CD4-positive, alpha-beta T cell (primary cell): ENCODE measurements around the gene UBE3C. TPM values are rescaled to one million over a fixed set of nuclear protein-coding genes. Genes with fewer than 3 reads are reported as not detected.
"Not testable (repeated sequence)": the region's sequence is repeated elsewhere in the genome, so short reads cannot be mapped to it uniquely, and the experiment has no call there.

Experiments
- ATAC-seq: fragments of 200-7000 bp; cut with Tn5 transposase; one replicate; pipeline ENCODE4 v1.10.0; 2022; ENCODE audit warnings: mild to moderate bottlenecking; ENCODE audit not compliant: poor library complexity
- CTCF ChIA-PET: fragments of 350-600 bp; sonication (Branson Sonifier 250); formaldehyde crosslinking; loops from one replicate; lab custom pipeline; 2021; ENCODE audit warnings: antibody characterized with exemption, inconsistent platforms; lab: Charles Lee
- POLR2A ChIA-PET: fragments of 350-600 bp; sonication (Branson Sonifier 250); formaldehyde crosslinking; loops from one replicate; lab custom pipeline; 2021; ENCODE audit warnings: antibody characterized with exemption, inconsistent platforms; lab: Charles Lee
- DNase-seq, 14 experiments: peaks; one replicate each; pipeline ENCODE4 v3.0.0-alpha.2; 2013 to 2020; ENCODE audit warnings: mixed read lengths in 2 of 14
- H3K27ac ChIP-seq, 2 donors: one replicate each; pipeline versions ENCODE4 v1.5.1 to v1.7.0; 2013; ENCODE audit warnings: low read length in 2 of 2, low read depth in 1 of 2, mild to moderate bottlenecking in 1 of 2
- H3K27me3 ChIP-seq, 2 experiments: 1 replicate in 1 of 2; 2 replicates in 1 of 2; pipeline versions ENCODE4 v1.6.1 to v1.7.0; 2013; ENCODE audit warnings: low read length in 2 of 2, control low read depth in 1 of 2, mild to moderate bottlenecking in 1 of 2, moderate library complexity in 1 of 2; ENCODE audit not compliant: insufficient read depth in 2 of 2, control insufficient read depth in 1 of 2
- H3K36me3 ChIP-seq: one replicate; pipeline ENCODE4 v1.6.1; 2013; ENCODE audit warnings: low read length, control low read depth; ENCODE audit not compliant: insufficient read depth
- H3K4me1 ChIP-seq: one replicate; pipeline ENCODE4 v1.6.1; 2013; ENCODE audit warnings: low read length, control low read depth; ENCODE audit not compliant: insufficient read depth
- H3K4me3 ChIP-seq: one replicate; pipeline ENCODE4 v1.5.1; 2013; ENCODE audit warnings: mild to moderate bottlenecking, low read length, moderate library complexity
- H3K9me3 ChIP-seq, 2 experiments: 1 replicate in 1 of 2; 2 replicates in 1 of 2; pipeline versions ENCODE4 v1.6.1 to v1.7.0; 2013; ENCODE audit warnings: low read length in 2 of 2, mild to moderate bottlenecking in 2 of 2, control low read depth in 1 of 2, moderate library complexity in 1 of 2; ENCODE audit not compliant: control insufficient read depth in 1 of 2, insufficient read depth in 1 of 2
- H3K27ac Mint-ChIP-seq: one replicate; pipeline ENCODE4 v1.8.0; 2020; ENCODE audit warnings: mixed read lengths
- H3K27me3 Mint-ChIP-seq: one replicate; pipeline ENCODE4 v1.8.0; 2021; ENCODE audit warnings: mixed read lengths
- H3K36me3 Mint-ChIP-seq: one replicate; pipeline ENCODE4 v1.8.0; 2021; ENCODE audit warnings: low read depth, mixed read lengths
- H3K4me1 Mint-ChIP-seq: one replicate; pipeline ENCODE4 v1.8.0; 2021; ENCODE audit warnings: low read depth, mixed read lengths
- H3K4me3 Mint-ChIP-seq: one replicate; pipeline ENCODE4 v1.8.0; 2020; ENCODE audit warnings: mild to moderate bottlenecking, mixed read lengths
- H3K9me3 Mint-ChIP-seq: one replicate; pipeline ENCODE4 v1.8.0; 2020; ENCODE audit warnings: mixed read lengths
- CTCF ChIP-seq: fragments of 200-600 bp; IDR thresholded peaks from one replicate; pipeline ENCODE4 v1.8.0; 2022; ENCODE audit warnings: antibody characterized with exemption, mild to moderate bottlenecking
- intact Hi-C, 2 experiments: fragments of 100-400 bp; cut with DNase I in 1 of 2; cut with micrococcal nuclease in 1 of 2; formaldehyde crosslinking; loops; one replicate each; pipeline versions ENCODE4 v1.15.1 to v1.9.0; 2023 to 2025; cut with DNase I, micrococcal nuclease
- total RNA-seq, 174 experiments: library from RNA in 2 of 174; stranded (reverse) in 2 of 174; gene quantifications; one replicate each; pipeline ENCODE4 v1.2.3 and lab custom pipeline; 2021 to 2026

Gene UBE3C
- total RNA-seq, 2 experiments from 2014 or later, result 30.8 to 32.3 TPM

- H3K9me3 Mint-ChIP-seq, result no peaks in the 10 kb centered on the region
- Histone ChIP-seq H3K27me3 (no peaks in the 10 kb centered on the region), H3K4me3 (no peak overlapping the region), H3K27ac (no peak overlapping the region), H3K36me3 (peaks cover 15% of the 10 kb centered on the region), H3K9me3 (no peaks in the 10 kb centered on the region), H3K4me1 (peaks cover 21% of the 10 kb centered on the region)
- no peak overlapping the region for H3K4me3 Mint-ChIP-seq
- H3K27ac Mint-ChIP-seq, result peak overlapping the region; percentile 42
- DNase-seq (no peak), ATAC-seq (no peak)
- no peaks in the 10 kb centered on the region for H3K27me3 Mint-ChIP-seq
- intact Hi-C loops, result no loop called here
- ChIA-PET CTCF (no interaction called here), POLR2A (no interaction called here)
- TF ChIP-seq CTCF, result no peak
- H3K4me1 Mint-ChIP-seq, result peaks cover 79% of the 10 kb centered on the region
- H3K36me3 Mint-ChIP-seq, result peaks cover 34% of the 10 kb centered on the region
These were observed 17.2 kb downstream of the UBE3C start for GRCh38 chr7:157155959-157156358.

- ChIA-PET POLR2A (no interaction called here), CTCF (no interaction called here)
- no peak for ATAC-seq
These were observed 19.7 kb downstream of the UBE3C start for GRCh38 chr7:157158400-157158799.

GRCh38 chr7:157159537-157159936 is 20.8 kb downstream of the UBE3C start:
- H3K27ac Mint-ChIP-seq, H3K27me3 ChIP-seq, intact Hi-C loops, H3K4me3 ChIP-seq, CTCF ChIA-PET, POLR2A ChIA-PET, H3K9me3 Mint-ChIP-seq, ATAC-seq, H3K27ac ChIP-seq, H3K9me3 ChIP-seq, H3K4me3 Mint-ChIP-seq, H3K27me3 Mint-ChIP-seq, DNase-seq, H3K4me1 ChIP-seq: not testable (repeated sequence)
- Mint-ChIP-seq H3K4me1 (peaks cover 54% of the 10 kb centered on the region), H3K36me3 (peaks cover 27% of the 10 kb centered on the region)
- peaks cover 22% of the 10 kb centered on the region for H3K36me3 ChIP-seq

More at GRCh38 chr7:157158400-157158799, 19.7 kb downstream of the UBE3C start:
- H3K27ac Mint-ChIP-seq, result no peak overlapping the region
- intact Hi-C loops, result no loop called here
- peaks cover 11% of the 10 kb centered on the region for H3K36me3 ChIP-seq
- H3K4me1 Mint-ChIP-seq, result peaks cover 61% of the 10 kb centered on the region
- H3K4me3 Mint-ChIP-seq, result no peak overlapping the region
- H3K9me3 Mint-ChIP-seq, result no peaks in the 10 kb centered on the region
- no peaks in the 10 kb centered on the region for H3K9me3 ChIP-seq
- peaks cover 8% of the 10 kb centered on the region for H3K4me1 ChIP-seq
- H3K4me3 ChIP-seq, result no peak overlapping the region
- no peaks in the 10 kb centered on the region for H3K27me3 ChIP-seq
- H3K27ac ChIP-seq, result no peak overlapping the region
- no peaks in the 10 kb centered on the region for H3K27me3 Mint-ChIP-seq
- peaks cover 24% of the 10 kb centered on the region for H3K36me3 Mint-ChIP-seq
- DNase-seq, result no peak
- TF ChIP-seq CTCF, result no peak

- intact Hi-C loops, result no loop called here
- ATAC-seq, result no peak
- Histone ChIP-seq H3K36me3 (peaks cover 30% of the 10 kb centered on the region), H3K27ac (no peak overlapping the region), H3K27me3 (no peaks in the 10 kb centered on the region), H3K4me3 (no peak overlapping the region), H3K9me3 (peaks cover 3 to 10% of the 10 kb centered on the region in 2 experiments), H3K4me1 (peaks cover 2% of the 10 kb centered on the region)
- Mint-ChIP-seq H3K27me3 (no peaks in the 10 kb centered on the region), H3K36me3 (peaks cover 36% of the 10 kb centered on the region), H3K27ac (peak overlapping the region; percentile 9), H3K9me3 (no peaks in the 10 kb centered on the region), H3K4me3 (no peak overlapping the region), H3K4me1 (peaks cover 45% of the 10 kb centered on the region)
- CTCF ChIA-PET, result no interaction called here
- POLR2A ChIA-PET, result no interaction called here
- DNase-seq, result no peak
- TF ChIP-seq CTCF, result no peak
These were observed 21.7 kb downstream of the UBE3C start for GRCh38 chr7:157160433-157160832.
